ENCODE measurements around the gene SDR42E1.

DNA sequence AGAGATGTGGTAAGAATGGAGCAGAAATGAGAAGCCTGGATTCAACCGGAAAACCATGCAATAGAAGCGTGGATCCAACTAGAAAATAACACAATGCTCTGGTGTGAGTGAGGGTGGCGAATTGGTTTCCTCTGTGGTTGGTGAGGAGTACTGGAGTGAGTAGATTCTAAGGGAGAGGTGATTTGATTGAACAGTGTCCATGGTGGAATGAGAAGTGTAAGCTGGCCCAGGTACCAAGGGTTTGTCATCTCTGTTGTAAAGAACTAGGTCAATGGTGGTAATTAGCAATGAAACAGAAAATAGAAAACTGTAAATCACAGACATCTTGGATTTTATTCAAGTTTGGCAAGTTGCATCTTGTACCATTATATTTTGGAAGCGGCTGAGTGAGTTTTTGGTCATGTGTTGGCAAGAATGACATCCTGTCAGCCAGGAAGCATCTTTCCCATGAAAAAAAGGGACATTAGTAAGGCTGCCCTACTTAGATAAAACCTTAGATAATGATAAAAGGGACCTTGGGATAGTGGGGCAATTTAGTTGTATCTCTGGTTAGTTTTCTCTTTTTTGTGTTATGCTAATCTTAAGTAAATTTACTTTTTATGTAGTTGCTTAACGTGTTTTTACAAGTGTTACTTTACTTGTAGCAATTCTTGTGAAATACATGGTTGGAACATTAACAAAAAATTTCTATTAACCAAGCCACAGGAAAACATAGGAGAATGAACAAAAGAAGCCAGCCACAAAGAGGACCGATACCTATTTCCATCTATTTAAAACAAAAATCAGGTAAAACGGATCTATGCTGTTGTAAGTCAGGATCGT lies 44.7 kb upstream of the SDR42E1 start:
- TF ChIP-seq, protein P1, sequence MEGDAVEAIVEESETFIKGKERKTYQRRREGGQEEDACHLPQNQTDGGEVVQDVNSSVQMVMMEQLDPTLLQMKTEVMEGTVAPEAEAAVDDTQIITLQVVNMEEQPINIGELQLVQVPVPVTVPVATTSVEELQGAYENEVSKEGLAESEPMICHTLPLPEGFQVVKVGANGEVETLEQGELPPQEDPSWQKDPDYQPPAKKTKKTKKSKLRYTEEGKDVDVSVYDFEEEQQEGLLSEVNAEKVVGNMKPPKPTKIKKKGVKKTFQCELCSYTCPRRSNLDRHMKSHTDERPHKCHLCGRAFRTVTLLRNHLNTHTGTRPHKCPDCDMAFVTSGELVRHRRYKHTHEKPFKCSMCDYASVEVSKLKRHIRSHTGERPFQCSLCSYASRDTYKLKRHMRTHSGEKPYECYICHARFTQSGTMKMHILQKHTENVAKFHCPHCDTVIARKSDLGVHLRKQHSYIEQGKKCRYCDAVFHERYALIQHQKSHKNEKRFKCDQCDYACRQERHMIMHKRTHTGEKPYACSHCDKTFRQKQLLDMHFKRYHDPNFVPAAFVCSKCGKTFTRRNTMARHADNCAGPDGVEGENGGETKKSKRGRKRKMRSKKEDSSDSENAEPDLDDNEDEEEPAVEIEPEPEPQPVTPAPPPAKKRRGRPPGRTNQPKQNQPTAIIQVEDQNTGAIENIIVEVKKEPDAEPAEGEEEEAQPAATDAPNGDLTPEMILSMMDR (IDR thresholded peaks at IDR 0.05): no peak
- TF ChIP-seq EZH2 (IDR thresholded peaks at IDR 0.05): no peak
